Endodermal cell (in vitro differentiated cells): Measurements from ENCODE around the gene SPON1. TPM values are rescaled to one million over a fixed set of nuclear protein-coding genes. Genes with fewer than 3 reads are reported as not detected.

Experiments used
- DNase-seq: peaks from one replicate; pipeline ENCODE4 v3.0.0-alpha.2; 2017
- H3K27ac ChIP-seq: 2 replicates; pipeline ENCODE4 v1.5.1; 2013; ENCODE audit warnings: mild to moderate bottlenecking, low read depth, low read length, moderate library complexity
- H3K27me3 ChIP-seq: 2 replicates; pipeline ENCODE4 v1.6.1; 2013; ENCODE audit warnings: mild to moderate bottlenecking, low read length, moderate library complexity; ENCODE audit not compliant: insufficient read depth, control insufficient read depth, poor library complexity, severe bottlenecking
- H3K36me3 ChIP-seq: 2 replicates; pipeline ENCODE4 v1.7.0; 2013; ENCODE audit warnings: mild to moderate bottlenecking, low read length, moderate library complexity; ENCODE audit not compliant: control insufficient read depth, insufficient read depth
- H3K4me1 ChIP-seq: one replicate; pipeline ENCODE4 v1.7.0; 2013; ENCODE audit warnings: low read length; ENCODE audit not compliant: control insufficient read depth, insufficient read depth
- H3K4me3 ChIP-seq: 2 replicates; pipeline ENCODE4 v1.5.1; 2013; ENCODE audit warnings: mild to moderate bottlenecking, low read length, moderate library complexity
- H3K9ac ChIP-seq: 2 replicates; pipeline ENCODE4 v1.6.1; 2013; ENCODE audit warnings: mild to moderate bottlenecking, low read length, moderate library complexity; ENCODE audit not compliant: poor library complexity, severe bottlenecking; ENCODE audit errors: extremely low read depth
- H3K9me3 ChIP-seq: 2 replicates; pipeline ENCODE4 v1.6.1; 2013; ENCODE audit warnings: mild to moderate bottlenecking, low read length, moderate library complexity; ENCODE audit not compliant: control insufficient read depth
- H3K27ac Mint-ChIP-seq: 2 replicates; pipeline ENCODE4 v1.8.0; 2020; ENCODE audit warnings: mixed read lengths
- H3K27me3 Mint-ChIP-seq: 2 replicates; pipeline ENCODE4 v1.8.0; 2021; ENCODE audit warnings: mild to moderate bottlenecking, mixed read lengths; ENCODE audit not compliant: insufficient read depth
- H3K36me3 Mint-ChIP-seq: 2 replicates; pipeline ENCODE4 v1.8.0; 2020; ENCODE audit warnings: low read depth, mixed read lengths
- H3K4me1 Mint-ChIP-seq: 2 replicates; pipeline ENCODE4 v1.8.0; 2020; ENCODE audit warnings: mixed read lengths
- H3K4me3 Mint-ChIP-seq: 2 replicates; pipeline ENCODE4 v1.8.0; 2020; ENCODE audit warnings: mild to moderate bottlenecking, moderate library complexity, mixed read lengths
- H3K9me3 Mint-ChIP-seq: 2 replicates; pipeline ENCODE4 v1.8.0; 2020; ENCODE audit warnings: mild to moderate bottlenecking, mixed read lengths
- WGBS, 2 experiments: methylation state at CpG; one replicate each; pipeline versions ENCODE4 v1.1.5 to v1.1.7; 2013; ENCODE audit warnings: missing lambda C conversion rate in 2 of 2, mixed read lengths in 1 of 2; ENCODE audit not compliant: insufficient coverage in 1 of 2, insufficient read length in 1 of 2; 5-methylcytosine and 5-hydroxymethylcytosine counted together
- total RNA-seq, 2 donors: library from RNA; stranded (reverse); fragmentation: NEBNext Ultra II Directional in 1 of 2; extraction: Animal tissue kit (Norgen Biotek cat#: 25700) in 1 of 2; gene quantifications; 2 replicates in 1 of 2; 3 replicates in 1 of 2; pipeline ENCODE4 v1.2.1, GENCODE V29; 2021
- TF ChIP-seq, protein P1 (sequence below): fragments of 200-600 bp; sonication (generic); conservative IDR thresholded peaks from 2 replicates; pipeline ENCODE4 v1.5.0; 2021; ENCODE audit warnings: antibody characterized with exemption, mild to moderate bottlenecking

SPON1 gene
- total RNA-seq, 2 donors from 2014 or later: 0.13 to 1.6 TPM

DNA sequence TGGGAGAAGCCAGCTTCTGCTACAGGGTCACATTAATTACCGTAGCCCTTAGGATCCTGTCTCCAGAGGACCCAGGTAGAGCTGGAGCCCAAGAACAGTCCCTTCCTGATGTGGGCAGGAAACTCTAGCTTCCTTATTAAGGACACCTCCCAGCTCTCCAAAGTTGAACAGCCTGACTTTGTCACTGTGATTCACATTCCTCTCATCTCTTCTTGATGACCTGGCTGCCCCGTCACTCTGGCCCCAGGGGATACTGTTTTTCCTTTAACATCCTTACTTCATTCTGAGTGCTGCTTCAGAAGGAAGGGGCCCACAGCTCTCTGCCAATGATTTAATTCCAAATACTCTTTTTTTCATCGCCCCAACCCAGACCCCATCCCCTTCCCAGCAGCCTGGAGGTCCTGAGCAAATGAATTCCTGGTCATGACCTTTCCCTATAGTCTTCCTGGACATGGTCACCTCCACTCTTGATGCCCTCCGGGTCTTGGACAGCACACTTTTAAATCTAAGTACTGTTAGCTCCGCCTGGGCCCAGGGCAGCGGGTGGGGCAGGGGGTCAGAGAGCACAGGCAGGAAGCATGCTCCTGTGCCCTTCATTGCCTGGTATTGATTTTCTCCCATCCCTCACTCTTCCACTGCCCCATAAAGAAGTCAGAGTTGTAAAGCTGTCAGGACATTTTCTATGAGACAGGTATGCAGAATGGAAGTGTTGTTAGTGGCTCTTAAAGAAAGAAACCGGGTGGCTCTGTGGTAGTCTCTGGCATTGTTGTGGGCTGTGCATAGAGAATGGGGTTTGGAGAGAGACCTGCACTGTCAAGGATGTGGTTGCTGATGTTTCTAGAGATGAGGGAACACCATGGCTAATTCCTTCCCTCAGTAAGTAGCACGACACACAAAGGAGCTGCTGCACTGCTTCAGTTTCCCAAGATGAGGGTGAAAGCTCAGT, 22.3 kb upstream of the SPON1 start:
- 84 to 90% methylated on average over 6 to 8 of the region's 8 CpGs for WGBS, 2 experiments
- H3K4me1 Mint-ChIP-seq: no peaks in the 10 kb centered on the region
- no peak overlapping the region for H3K4me3 Mint-ChIP-seq
- H3K9me3 ChIP-seq: no peaks in the 10 kb centered on the region
- peaks cover 1% of the 10 kb centered on the region for H3K27me3 Mint-ChIP-seq
- no peak for DNase-seq
- no peaks in the 10 kb centered on the region for H3K4me1 ChIP-seq
- no peak overlapping the region for H3K4me3 ChIP-seq
- no peak overlapping the region for H3K27ac Mint-ChIP-seq
- TF ChIP-seq, protein P1, sequence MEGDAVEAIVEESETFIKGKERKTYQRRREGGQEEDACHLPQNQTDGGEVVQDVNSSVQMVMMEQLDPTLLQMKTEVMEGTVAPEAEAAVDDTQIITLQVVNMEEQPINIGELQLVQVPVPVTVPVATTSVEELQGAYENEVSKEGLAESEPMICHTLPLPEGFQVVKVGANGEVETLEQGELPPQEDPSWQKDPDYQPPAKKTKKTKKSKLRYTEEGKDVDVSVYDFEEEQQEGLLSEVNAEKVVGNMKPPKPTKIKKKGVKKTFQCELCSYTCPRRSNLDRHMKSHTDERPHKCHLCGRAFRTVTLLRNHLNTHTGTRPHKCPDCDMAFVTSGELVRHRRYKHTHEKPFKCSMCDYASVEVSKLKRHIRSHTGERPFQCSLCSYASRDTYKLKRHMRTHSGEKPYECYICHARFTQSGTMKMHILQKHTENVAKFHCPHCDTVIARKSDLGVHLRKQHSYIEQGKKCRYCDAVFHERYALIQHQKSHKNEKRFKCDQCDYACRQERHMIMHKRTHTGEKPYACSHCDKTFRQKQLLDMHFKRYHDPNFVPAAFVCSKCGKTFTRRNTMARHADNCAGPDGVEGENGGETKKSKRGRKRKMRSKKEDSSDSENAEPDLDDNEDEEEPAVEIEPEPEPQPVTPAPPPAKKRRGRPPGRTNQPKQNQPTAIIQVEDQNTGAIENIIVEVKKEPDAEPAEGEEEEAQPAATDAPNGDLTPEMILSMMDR: no peak
- H3K36me3 Mint-ChIP-seq: no peaks in the 10 kb centered on the region
- H3K27ac ChIP-seq: no peak overlapping the region
- no peaks in the 10 kb centered on the region for H3K27me3 ChIP-seq
- peaks cover 34% of the 10 kb centered on the region for H3K9me3 Mint-ChIP-seq
- H3K9ac ChIP-seq: no peak overlapping the region
- no peaks in the 10 kb centered on the region for H3K36me3 ChIP-seq

DNA sequence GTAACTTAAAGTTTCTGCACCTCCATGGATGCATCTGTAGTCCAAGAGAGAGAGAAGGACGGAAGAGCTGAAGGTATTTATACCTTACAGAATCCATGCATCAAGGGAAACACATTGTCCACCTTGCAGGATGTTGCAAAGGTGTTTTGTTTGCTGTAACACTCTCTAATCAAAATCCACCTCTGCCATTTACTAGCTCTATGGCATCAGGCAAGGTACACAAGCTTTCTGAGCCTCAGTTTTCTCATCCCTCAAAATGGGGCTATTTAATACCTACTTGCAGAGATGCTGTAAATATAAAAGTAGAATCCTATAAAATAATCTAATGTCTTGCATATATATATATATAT, 21.6 kb upstream of the SPON1 start:
- TF ChIP-seq, protein P1: no peak
- peaks cover 1% of the 10 kb centered on the region for H3K27me3 Mint-ChIP-seq
- H3K4me3 Mint-ChIP-seq: no peak overlapping the region
- Histone ChIP-seq H3K36me3 (no peaks in the 10 kb centered on the region), H3K9me3 (no peaks in the 10 kb centered on the region), H3K27ac (no peak overlapping the region), H3K27me3 (no peaks in the 10 kb centered on the region), H3K4me1 (no peaks in the 10 kb centered on the region), H3K9ac (no peak overlapping the region), H3K4me3 (no peak overlapping the region)
- no peaks in the 10 kb centered on the region for H3K36me3 Mint-ChIP-seq
- 75% methylated on average over 1 of the region's 1 CpG; no CpG with 5 or more reads in 1 of the 2 experiments for WGBS, 2 experiments
- H3K27ac Mint-ChIP-seq: no peak overlapping the region
- H3K4me1 Mint-ChIP-seq: no peaks in the 10 kb centered on the region
- DNase-seq: no peak
- peaks cover 34% of the 10 kb centered on the region for H3K9me3 Mint-ChIP-seq

DNA sequence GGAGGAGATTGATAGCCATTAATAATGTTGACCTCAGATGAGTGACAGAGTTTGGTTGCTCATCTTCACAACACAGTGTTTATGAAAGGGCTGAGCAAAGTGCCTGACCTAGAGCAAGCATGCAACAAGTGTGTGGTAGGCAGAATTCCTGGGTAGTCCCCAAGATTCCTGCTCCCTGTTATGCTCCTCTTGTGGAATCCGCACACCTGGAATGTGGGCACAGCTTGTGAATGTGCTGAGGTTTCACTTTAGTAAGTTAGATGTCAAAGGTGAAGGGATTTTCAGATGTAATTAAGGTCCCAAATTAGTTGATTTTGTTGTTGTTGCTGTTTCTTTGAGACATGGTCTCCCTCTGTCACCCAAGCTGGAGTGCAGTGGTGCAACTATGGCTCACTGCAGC, 20.7 kb upstream of the SPON1 start:
- H3K36me3 Mint-ChIP-seq: no peaks in the 10 kb centered on the region
- no peak overlapping the region for H3K4me3 ChIP-seq

More for the DNA sequence above, 20.7 kb upstream of the SPON1 start:
- no peak overlapping the region for H3K27ac Mint-ChIP-seq
- no peaks in the 10 kb centered on the region for H3K27me3 ChIP-seq
- TF ChIP-seq, protein P1: no peak
- H3K4me3 Mint-ChIP-seq: no peak overlapping the region
- H3K9me3 ChIP-seq: no peaks in the 10 kb centered on the region
- peaks cover 1% of the 10 kb centered on the region for H3K27me3 Mint-ChIP-seq
- WGBS, 2 experiments: 87% methylated on average over 1 of the region's 1 CpG; no CpG with 5 or more reads in 1 of the 2 experiments
- H3K27ac ChIP-seq: no peak overlapping the region
- H3K9ac ChIP-seq: no peak overlapping the region
- H3K4me1 ChIP-seq: no peaks in the 10 kb centered on the region
- peaks cover 30% of the 10 kb centered on the region for H3K9me3 Mint-ChIP-seq
- no peaks in the 10 kb centered on the region for H3K36me3 ChIP-seq
- H3K4me1 Mint-ChIP-seq: no peaks in the 10 kb centered on the region
- DNase-seq: no peak
